Stomach (tissue), 19 donors: ENCODE data around the gene ATAD3A. TPM values are rescaled to one million over a fixed set of nuclear protein-coding genes. Genes with fewer than 3 reads are reported as not detected.
"Not testable (repeated sequence)": the region's sequence is repeated elsewhere in the genome, so short reads cannot be mapped to it uniquely, and the experiment has no call there.

ENCODE experiments used
- DNase-seq, 2 donors: peaks; one replicate each; pipeline versions ENCODE4 v3.0.0 to v3.0.0-alpha.2; 2013 to 2019
- H3K27ac ChIP-seq, 5 donors: fragments of 200-600 bp in 4 of 5; sonication (generic) in 4 of 5; one replicate each; pipeline ENCODE4 v1.5.1; 2013 to 2019; ENCODE audit warnings: mild to moderate bottlenecking in 1 of 5, moderate library complexity in 1 of 5
- H3K27me3 ChIP-seq, 3 donors: fragments of 200-600 bp; sonication (generic); one replicate each; pipeline ENCODE4 v1.5.1; 2017 to 2019; ENCODE audit warnings: mixed run types in 1 of 3
- H3K36me3 ChIP-seq, 4 donors: fragments of 200-600 bp; sonication (generic); 1 replicate in 3 of 4; 2 replicates in 1 of 4; pipeline ENCODE4 v1.5.1; 2016 to 2019
- H3K4me1 ChIP-seq, 4 donors: fragments of 200-600 bp; sonication (generic); one replicate each; pipeline ENCODE4 v1.5.1; 2016 to 2019
- H3K4me3 ChIP-seq, 4 donors: fragments of 200-600 bp; sonication (generic) in 3 of 4; one replicate each; pipeline ENCODE4 v1.5.1; 2016 to 2019; ENCODE audit warnings: mild to moderate bottlenecking in 1 of 4
- H3K9me3 ChIP-seq, 4 donors: fragments of 200-600 bp; sonication (generic); one replicate each; pipeline ENCODE4 v1.5.1; 2016 to 2019
- EP300 ChIP-seq: sonication (generic); formaldehyde crosslinking; IDR thresholded peaks from one replicate; pipeline ENCODE4 v1.6.1; 2017; ENCODE audit warnings: antibody characterized with exemption
- POLR2A ChIP-seq, 4 donors: fragments of 450-650 bp; IDR thresholded peaks; one replicate each; pipeline ENCODE4 v1.6.1; 2016; ENCODE audit warnings: antibody characterized with exemption in 4 of 4, control low read depth in 2 of 4, mild to moderate bottlenecking in 1 of 4, moderate library complexity in 1 of 4
- POLR2AphosphoS5 ChIP-seq, 3 donors: sonication (generic); formaldehyde crosslinking; IDR thresholded peaks; one replicate each; pipeline ENCODE4 v1.6.1; 2016; ENCODE audit warnings: antibody characterized with exemption in 3 of 3
- WGBS, 5 donors: extraction: QIAGEN DNeasy Blood & Tissue Kit in 3 of 5; methylation state at CpG; one replicate each; pipeline versions ENCODE4 v1.1.5 to v1.1.7; 2013 to 2018; 5-methylcytosine and 5-hydroxymethylcytosine counted together
- intact Hi-C: fragments of 100-400 bp; cut with DNase I; formaldehyde crosslinking; loops from one replicate; pipeline ENCODE4 v1.15.1; 2023; ENCODE audit warnings: low total_unique reads
- long read RNA-seq, 10 donors: transcript quantifications; one replicate each; lab custom pipeline, GENCODE V29; 2026
- polyA plus RNA-seq, 3 donors: library from polyadenylated mRNA; stranded (reverse); fragments of 200-250 nt; gene quantifications; one replicate each; pipeline ENCODE4 v1.2.3, GENCODE V29; 2013
- total RNA-seq, 5 donors: library from RNA; depleted of rRNA; stranded (reverse); fragments of >200 nt; gene quantifications; one replicate each; pipeline versions ENCODE4 v1.1.0 to v1.2.3, GENCODE V29; 2014 to 2016
- TF ChIP-seq, protein P1 (sequence below), 7 experiments: fragments of 450-650 bp in 4 of 7; fragments of 200-600 bp in 3 of 7; sonication (generic) in 3 of 7; IDR thresholded peaks; one replicate each; pipeline ENCODE4 v1.5.1; 2016 to 2019; ENCODE audit warnings: antibody characterized with exemption in 7 of 7, control low read depth in 2 of 7, mild to moderate bottlenecking in 1 of 7
- donor health status: healthy with polysubstance abuse.
- donor health status: Bipolar disorder and iron deficiency.
- donor health status: healthy.

Gene ATAD3A
- 10 to 100 TPM; 10.6 to 92.1 (median 22.5) TPM for total RNA-seq
- polyA plus RNA-seq, result 10 to 100 TPM; 13.1 to 27.0 (median 14.9) TPM
- long read RNA-seq, donor 1, result 0 reads
- long read RNA-seq, donor 2, partial matches to known transcripts, result 0 of 3 reads
- long read RNA-seq, donor 2, other reads (novel, unspliced or antisense), result 0 of 3 reads
- long read RNA-seq, donor 3, partial matches to known transcripts, result 0 of 2 reads
- long read RNA-seq, donor 3, other reads (novel, unspliced or antisense), result 0 of 2 reads
- long read RNA-seq, donor 4, result 0 reads
- long read RNA-seq, donor 5, partial matches to known transcripts, result 0 of 2 reads
- long read RNA-seq, donor 5, other reads (novel, unspliced or antisense), result 0 of 2 reads
- long read RNA-seq, donor 6, result 0 reads
- long read RNA-seq, donor 7, partial matches to known transcripts, result 0 of 2 reads
- long read RNA-seq, donor 7, other reads (novel, unspliced or antisense), result 0 of 2 reads
- long read RNA-seq, donor 8, partial matches to known transcripts, result 0 of 3 reads
- long read RNA-seq, donor 8, other reads (novel, unspliced or antisense), result 0 of 3 reads
- long read RNA-seq, donor 9, partial matches to known transcripts, result 0 of 1 reads
- long read RNA-seq, donor 9, other reads (novel, unspliced or antisense), result 0 of 1 reads
- long read RNA-seq, donor 10, result 0 reads

DNA sequence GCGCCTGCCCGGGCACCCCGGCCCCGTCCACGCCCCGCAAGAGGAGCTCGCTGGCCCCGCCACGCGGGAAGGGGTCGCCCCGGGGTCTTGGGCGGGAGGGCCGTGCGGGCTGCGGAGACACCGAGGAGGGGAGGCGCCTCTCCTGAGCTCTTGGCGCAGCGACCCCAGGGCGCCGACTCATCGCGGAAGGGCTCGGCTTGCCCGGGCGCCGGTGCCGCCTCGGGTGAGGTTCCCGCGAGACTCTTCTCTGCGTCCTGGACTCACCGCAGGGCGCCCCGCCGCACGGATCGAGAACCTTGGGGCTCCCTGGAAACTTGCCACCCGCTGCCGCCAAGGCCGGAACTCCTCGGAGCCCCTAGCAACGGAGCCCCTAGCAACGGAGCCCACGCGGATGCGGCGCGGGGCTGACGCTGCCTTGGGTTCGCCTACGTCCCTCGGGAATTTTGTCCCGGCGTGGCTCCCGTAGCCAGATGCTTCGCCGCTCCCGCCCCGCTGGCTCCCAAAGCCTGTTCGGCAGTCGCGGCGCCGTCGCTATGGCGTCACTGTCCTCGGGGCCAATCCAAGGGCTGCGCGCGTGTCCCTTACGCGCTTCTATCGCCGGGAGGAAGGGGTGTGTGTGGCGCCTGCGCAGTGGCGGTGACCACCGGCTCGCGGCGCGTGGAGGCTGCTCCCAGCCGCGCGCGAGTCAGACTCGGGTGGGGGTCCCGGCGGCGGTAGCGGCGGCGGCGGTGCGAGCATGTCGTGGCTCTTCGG lies at the start of gene ATAD3A:
ATAD3A (plus strand) TSS at position 630 of the 753 bp plus-strand sequence; CDS start at position 737, 107 bp downstream.
- intact Hi-C loops, result no loop called here
- H3K27ac ChIP-seq, result peak within 1 kb of the TSS; percentile 91 to 97 (median 95)
- DNase-seq, result peak; percentile 99
- TF ChIP-seq POLR2AphosphoS5 (IDR thresholded peaks at IDR 0.05), result peak; percentile 88 to 97 (median 93)
- TF ChIP-seq EP300, result no peak
- TF ChIP-seq, protein P1, sequence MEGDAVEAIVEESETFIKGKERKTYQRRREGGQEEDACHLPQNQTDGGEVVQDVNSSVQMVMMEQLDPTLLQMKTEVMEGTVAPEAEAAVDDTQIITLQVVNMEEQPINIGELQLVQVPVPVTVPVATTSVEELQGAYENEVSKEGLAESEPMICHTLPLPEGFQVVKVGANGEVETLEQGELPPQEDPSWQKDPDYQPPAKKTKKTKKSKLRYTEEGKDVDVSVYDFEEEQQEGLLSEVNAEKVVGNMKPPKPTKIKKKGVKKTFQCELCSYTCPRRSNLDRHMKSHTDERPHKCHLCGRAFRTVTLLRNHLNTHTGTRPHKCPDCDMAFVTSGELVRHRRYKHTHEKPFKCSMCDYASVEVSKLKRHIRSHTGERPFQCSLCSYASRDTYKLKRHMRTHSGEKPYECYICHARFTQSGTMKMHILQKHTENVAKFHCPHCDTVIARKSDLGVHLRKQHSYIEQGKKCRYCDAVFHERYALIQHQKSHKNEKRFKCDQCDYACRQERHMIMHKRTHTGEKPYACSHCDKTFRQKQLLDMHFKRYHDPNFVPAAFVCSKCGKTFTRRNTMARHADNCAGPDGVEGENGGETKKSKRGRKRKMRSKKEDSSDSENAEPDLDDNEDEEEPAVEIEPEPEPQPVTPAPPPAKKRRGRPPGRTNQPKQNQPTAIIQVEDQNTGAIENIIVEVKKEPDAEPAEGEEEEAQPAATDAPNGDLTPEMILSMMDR (IDR thresholded peaks at IDR 0.05), result peak in 1 of 7 experiments; percentile 30
- TF ChIP-seq POLR2A (IDR thresholded peaks at IDR 0.05), result no peak
- H3K36me3 ChIP-seq, result peaks cover 0 to 15% (median 6%) of the 10 kb centered on the region in 4 donors
- H3K27me3 ChIP-seq, result no peaks in the 10 kb centered on the region
- peak within 1 kb of the TSS; percentile 66 to 89 (median 79) for H3K4me3 ChIP-seq
- H3K4me1 ChIP-seq, result peaks cover 0 to 23% (median 17%) of the 10 kb centered on the region in 4 donors
- no peaks in the 10 kb centered on the region for H3K9me3 ChIP-seq
- WGBS, 5 donors, result 0 to 1% (median 1%) methylated on average over 76 to 99 of the region's 99 CpGs; no CpG with 5 or more reads in 1 of the 5 donors

DNA sequence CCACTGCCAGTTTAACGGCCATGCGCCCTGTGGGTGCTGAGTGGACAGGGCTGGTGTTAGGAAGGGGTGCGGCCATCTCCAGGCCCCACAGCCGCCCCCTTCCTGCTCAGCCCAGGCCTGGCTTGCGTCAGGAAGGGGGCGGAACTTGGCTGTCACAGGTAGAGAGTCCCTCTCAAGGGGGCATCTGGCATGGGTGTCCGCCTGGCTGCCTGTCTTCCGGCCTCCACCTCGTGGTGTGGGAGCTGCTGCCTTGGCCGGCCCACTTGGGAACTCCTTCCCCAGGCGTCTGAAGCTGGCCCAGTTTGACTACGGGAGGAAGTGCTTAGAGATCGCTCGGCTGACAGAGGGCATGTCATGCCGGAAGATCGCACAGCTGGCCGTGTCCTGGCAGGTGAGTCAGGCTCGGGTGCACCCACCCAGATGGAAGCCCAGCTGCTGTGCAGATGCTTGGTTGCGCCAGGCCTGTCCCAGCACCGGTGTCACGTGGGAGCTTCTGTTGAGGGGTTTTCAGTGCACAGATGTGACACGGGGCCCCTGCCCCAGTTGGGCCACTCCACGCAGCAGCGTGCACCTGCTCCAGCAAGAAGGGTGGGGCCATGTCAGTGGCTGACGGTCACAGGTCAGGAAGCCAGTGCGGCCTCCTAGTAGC lies 49.5 kb upstream of the ATAD3A start:
- 47 to 75% (median 70%) methylated on average over 7 to 26 of the region's 26 CpGs for WGBS, 5 donors
- Histone ChIP-seq H3K9me3 (no peaks in the 10 kb centered on the region), H3K4me1 (no peaks in the 10 kb centered on the region), H3K36me3 (no peaks in the 10 kb centered on the region), H3K27ac (peak overlapping the region in 2 of 5 donors; percentile 14 to 29), H3K4me3 (no peak overlapping the region), H3K27me3 (peaks cover 0 to 21% (median 0%) of the 10 kb centered on the region in 3 donors)
- DNase-seq, result peak in 1 of 2 donors; percentile 76
- TF ChIP-seq EP300, result no peak
- no peak for TF ChIP-seq POLR2AphosphoS5 (IDR thresholded peaks at IDR 0.05)
- TF ChIP-seq, protein P1 (IDR thresholded peaks at IDR 0.05), result no peak
- TF ChIP-seq POLR2A (IDR thresholded peaks at IDR 0.05), result no peak
- intact Hi-C loops, result no loop called here

DNA sequence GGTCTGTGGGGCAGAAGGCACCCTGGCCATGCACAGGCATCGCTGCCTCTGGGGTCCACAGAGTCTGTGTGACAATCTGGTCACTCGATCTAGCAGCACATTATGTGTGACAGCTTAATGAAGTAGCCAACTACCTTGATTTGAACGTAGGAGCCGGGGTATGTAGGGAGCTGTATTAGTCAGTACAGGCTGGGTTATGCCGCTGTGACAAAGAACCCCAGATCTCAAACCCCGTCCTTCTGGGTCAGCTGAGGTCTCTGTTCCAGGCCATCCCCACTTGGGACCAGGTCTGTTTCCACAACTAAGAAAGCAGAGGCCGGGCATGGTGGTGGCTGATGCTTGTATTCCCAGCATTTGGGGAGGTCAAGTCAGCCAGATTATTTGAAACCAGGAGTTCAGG lies 48.6 kb upstream of the ATAD3A start:
- no peaks in the 10 kb centered on the region for H3K36me3 ChIP-seq
- H3K4me3 ChIP-seq, result no peak overlapping the region
- H3K27ac ChIP-seq, result no peak overlapping the region
- no peaks in the 10 kb centered on the region for H3K9me3 ChIP-seq
- no peaks in the 10 kb centered on the region for H3K4me1 ChIP-seq
- intact Hi-C loops, result no loop called here
- TF ChIP-seq EP300, result no peak
- TF ChIP-seq, protein P1 (IDR thresholded peaks at IDR 0.05), result no peak
- TF ChIP-seq POLR2AphosphoS5 (IDR thresholded peaks at IDR 0.05), result no peak
- TF ChIP-seq POLR2A (IDR thresholded peaks at IDR 0.05), result no peak
- 84 to 95% (median 88%) methylated on average over 7 of the region's 7 CpGs for WGBS, 5 donors
- no peak for DNase-seq
- peaks cover 0 to 21% (median 0%) of the 10 kb centered on the region in 3 donors for H3K27me3 ChIP-seq

DNA sequence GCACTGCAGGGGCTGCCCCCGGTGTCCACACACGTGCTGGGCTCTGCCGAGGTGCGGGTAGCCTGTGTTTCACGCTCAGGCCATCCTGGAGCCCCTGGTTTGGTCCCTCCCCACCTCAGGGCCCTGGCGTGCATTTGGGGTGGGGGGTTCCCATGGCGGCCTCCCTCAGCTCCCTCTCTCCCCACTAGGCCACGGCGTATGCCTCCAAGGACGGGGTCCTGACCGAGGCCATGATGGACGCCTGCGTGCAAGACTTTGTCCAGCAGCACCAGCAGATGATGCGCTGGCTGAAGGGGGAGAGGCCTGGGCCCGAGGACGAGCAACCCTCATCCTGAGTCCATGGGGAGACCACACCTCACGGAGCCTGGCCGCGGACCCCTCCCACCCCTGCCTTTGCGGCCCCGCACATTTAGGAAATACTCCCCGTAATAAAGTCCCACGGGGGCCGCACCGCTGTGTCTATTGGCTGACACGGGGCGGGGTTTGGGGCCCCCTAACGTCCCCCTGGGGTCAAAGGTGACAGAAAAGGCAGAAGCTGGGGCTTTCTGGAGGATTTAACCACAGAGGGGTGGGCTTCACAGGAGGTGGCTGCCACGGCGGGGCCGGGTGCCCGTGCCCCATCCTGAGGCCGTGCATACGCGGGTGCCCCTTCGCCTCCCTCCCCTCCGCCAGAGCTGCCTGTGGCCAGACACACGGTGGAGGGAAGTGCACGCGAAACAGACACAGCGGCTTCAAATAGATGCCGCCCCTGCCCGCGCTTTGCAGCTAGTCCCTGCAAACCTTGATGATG lies 43.6 kb upstream of the ATAD3A start:
- H3K27ac ChIP-seq, H3K4me3 ChIP-seq, H3K27me3 ChIP-seq, H3K36me3 ChIP-seq, H3K9me3 ChIP-seq, intact Hi-C loops, DNase-seq: not testable (repeated sequence)
- peaks cover 16 to 22% (median 19%) of the 10 kb centered on the region in 4 donors for H3K4me1 ChIP-seq
- 74 to 89% (median 84%) methylated on average over 6 to 38 of the region's 44 CpGs for WGBS, 5 donors
